IMR-90 (cell line): Measurements from ENCODE around the gene RFX6. TPM values are rescaled to one million over a fixed set of nuclear protein-coding genes. Genes with fewer than 3 reads are reported as not detected.

Source experiments
- ATAC-seq: fragments of 200-7000 bp; cut with Tn5 transposase; 2 replicates; pipeline ENCODE4 v1.9.1; 2020; ENCODE audit warnings: low read depth, mild to moderate bottlenecking, moderate library complexity
- BruUV-seq: library from RNA; stranded (reverse); fragments of 400-500 nt; replicated peaks from 2 replicates; lab custom pipeline; 2021; lab: Mats Ljungman, UMichigan
- CTCF ChIA-PET: fragments of 300-600 bp; formaldehyde crosslinking; extraction: SDS; loops from one replicate; lab custom pipeline; 2021; ENCODE audit warnings: antibody characterized with exemption; lab: Yijun Ruan, JAX
- POLR2A ChIA-PET: fragments of 300-600 bp; sonication (Branson Sonifier 250); formaldehyde crosslinking; loops from one replicate; lab custom pipeline; 2022; ENCODE audit warnings: antibody characterized with exemption; ENCODE audit not compliant: unreplicated experiment; lab: Charles Lee
- DNase-seq: peaks from one replicate; pipeline ENCODE4 v3.0.0; 2013
- H2AFZ ChIP-seq: replicated peaks from 2 replicates; pipeline ENCODE3; 2013; ENCODE audit warnings: low read length, mild to moderate bottlenecking; ENCODE audit not compliant: poor library complexity
- H2AK5ac ChIP-seq: 2 replicates; pipeline ENCODE4 v1.6.1; 2013; ENCODE audit warnings: low read depth, low read length, inconsistent platforms
- H2AK9ac ChIP-seq: replicated peaks from 2 replicates; pipeline ENCODE3; 2013; ENCODE audit warnings: mild to moderate bottlenecking, low read depth, low read length, moderate library complexity; ENCODE audit not compliant: poor library complexity
- H2BK120ac ChIP-seq: 2 replicates; pipeline ENCODE4 v1.6.1; 2013; ENCODE audit warnings: low read depth, low read length, inconsistent platforms
- H2BK15ac ChIP-seq: 3 replicates; pipeline ENCODE4 v1.6.1; 2013; ENCODE audit warnings: low read depth, low read length, inconsistent platforms
- H2BK20ac ChIP-seq: 2 replicates; pipeline ENCODE4 v1.6.1; 2013; ENCODE audit warnings: low read depth, mild to moderate bottlenecking, inconsistent platforms, low read length, moderate library complexity
- H2BK5ac ChIP-seq: 2 replicates; pipeline ENCODE4 v1.6.1; 2013; ENCODE audit warnings: mild to moderate bottlenecking, low read depth, low read length, inconsistent platforms; ENCODE audit not compliant: poor library complexity, severe bottlenecking
- H3K14ac ChIP-seq: replicated peaks from 2 replicates; pipeline ENCODE4 v1.6.1; 2013; ENCODE audit warnings: low read depth, low read length, inconsistent platforms
- H3K18ac ChIP-seq: 2 replicates; pipeline ENCODE4 v1.6.1; 2013; ENCODE audit warnings: low read depth, low read length, control low read depth
- H3K23ac ChIP-seq: 2 replicates; pipeline ENCODE4 v1.6.1; 2013; ENCODE audit warnings: low read depth, low read length, inconsistent platforms
- H3K27ac ChIP-seq: 2 replicates; pipeline ENCODE4 v1.5.1; 2013; ENCODE audit warnings: mild to moderate bottlenecking, control low read depth, low read length; ENCODE audit not compliant: insufficient read depth
- H3K27me3 ChIP-seq: 2 replicates; pipeline ENCODE4 v1.6.1; 2013; ENCODE audit warnings: low read length; ENCODE audit not compliant: control insufficient read depth, insufficient read depth
- H3K36me3 ChIP-seq: 2 replicates; pipeline ENCODE4 v1.6.1; 2013; ENCODE audit warnings: low read length, mixed read lengths; ENCODE audit not compliant: control insufficient read depth, insufficient read depth
- H3K4ac ChIP-seq: 2 replicates; pipeline ENCODE4 v1.6.1; 2013; ENCODE audit warnings: low read depth, low read length, inconsistent platforms
- H3K4me1 ChIP-seq: 2 replicates; pipeline ENCODE4 v1.6.1; 2013; ENCODE audit warnings: low read length, mixed read lengths; ENCODE audit not compliant: control insufficient read depth, insufficient read depth
- H3K4me2 ChIP-seq: 2 replicates; pipeline ENCODE4 v1.6.1; 2013; ENCODE audit warnings: low read depth, mild to moderate bottlenecking, control low read depth, low read length, moderate library complexity
- H3K4me3 ChIP-seq: 2 replicates; pipeline ENCODE4 v1.5.1; 2013; ENCODE audit warnings: low read depth, mild to moderate bottlenecking, control low read depth, low read length, moderate library complexity; ENCODE audit not compliant: insufficient read depth
- H3K56ac ChIP-seq: 2 replicates; pipeline ENCODE4 v1.6.1; 2013; ENCODE audit warnings: low read length, inconsistent platforms; ENCODE audit not compliant: insufficient read depth; ENCODE audit errors: extremely low read depth
- H3K79me1 ChIP-seq, 2 experiments: 2 replicates each; pipeline ENCODE4 v1.6.1; 2013; ENCODE audit warnings: low read length in 2 of 2, inconsistent platforms in 1 of 2, low read depth in 1 of 2
- H3K9ac ChIP-seq: 2 replicates; pipeline ENCODE4 v1.6.1; 2013; ENCODE audit warnings: low read depth, low read length, control low read depth
- H3K9me1 ChIP-seq: 2 replicates; pipeline ENCODE4 v1.6.1; 2013; ENCODE audit warnings: low read length, inconsistent platforms; ENCODE audit not compliant: insufficient read depth
- H3K9me3 ChIP-seq: 2 replicates; pipeline ENCODE4 v1.6.1; 2013; ENCODE audit warnings: low read length; ENCODE audit not compliant: control insufficient read depth, insufficient read depth
- H4K20me1 ChIP-seq: 2 replicates; pipeline ENCODE4 v1.6.1; 2013; ENCODE audit warnings: low read length, inconsistent platforms; ENCODE audit not compliant: insufficient read depth
- H4K5ac ChIP-seq: 2 replicates; pipeline ENCODE4 v1.6.1; 2013; ENCODE audit warnings: mild to moderate bottlenecking, low read depth, low read length, control low read depth
- H4K8ac ChIP-seq, 2 experiments: 2 replicates each; pipeline ENCODE4 v1.6.1; 2013; ENCODE audit warnings: low read depth in 2 of 2, low read length in 2 of 2, control low read depth in 1 of 2, inconsistent platforms in 1 of 2
- H4K91ac ChIP-seq: 2 replicates; pipeline ENCODE4 v1.6.1; 2013; ENCODE audit warnings: low read depth, low read length, inconsistent platforms; ENCODE audit not compliant: insufficient read depth
- BHLHE40 ChIP-seq: fragments of 150-350 bp; IDR thresholded peaks from 2 replicates; pipeline ENCODE4 v1.6.1; 2016; ENCODE audit warnings: mild to moderate bottlenecking, low read depth, low read length
- CEBPB ChIP-seq: IDR thresholded peaks from 2 replicates; pipeline ENCODE4 v1.6.1; 2012; ENCODE audit warnings: low read depth, low read length, improper control_type of control experiment
- CHD1 ChIP-seq: IDR thresholded peaks from 2 replicates; pipeline ENCODE4 v1.6.1; 2012; ENCODE audit warnings: low read depth, low read length, improper control_type of control experiment
- CTCF ChIP-seq: conservative IDR thresholded peaks from 2 replicates; pipeline ENCODE4 v1.5.1; 2012; ENCODE audit warnings: mild to moderate bottlenecking, low read depth, low read length, improper control_type of control experiment
- ELK1 ChIP-seq: fragments of 150-350 bp; IDR thresholded peaks from 2 replicates; pipeline ENCODE4 v1.6.1; 2016; ENCODE audit warnings: low read depth, mild to moderate bottlenecking, low read length, moderate library complexity, borderline replicate concordance
- FOS ChIP-seq: fragments of 150-350 bp; IDR thresholded peaks from 2 replicates; pipeline ENCODE4 v1.6.1; 2016; ENCODE audit warnings: low read depth, low read length
- MAFK ChIP-seq: IDR thresholded peaks from 2 replicates; pipeline ENCODE4 v1.6.1; 2012; ENCODE audit warnings: low read depth, low read length, improper control_type of control experiment
- MAZ ChIP-seq: IDR thresholded peaks from 2 replicates; pipeline ENCODE4 v1.6.1; 2012; ENCODE audit warnings: low read depth, mild to moderate bottlenecking, low read length, improper control_type of control experiment, moderate library complexity, borderline replicate concordance
- MXI1 ChIP-seq: IDR thresholded peaks from 2 replicates; pipeline ENCODE4 v1.6.1; 2012; ENCODE audit warnings: low read depth, mild to moderate bottlenecking, low read length, moderate library complexity, borderline replicate concordance
- NFE2L2 ChIP-seq: fragments of 150-350 bp; IDR thresholded peaks from 2 replicates; pipeline ENCODE4 v1.6.1; 2016; ENCODE audit warnings: low read depth, mild to moderate bottlenecking, low read length
- POLR2A ChIP-seq: IDR thresholded peaks from 2 replicates; pipeline ENCODE4 v1.6.1; 2012; ENCODE audit warnings: mild to moderate bottlenecking, low read depth, low read length
- RAD21 ChIP-seq: IDR thresholded peaks from 2 replicates; pipeline ENCODE4 v1.6.1; 2012; ENCODE audit warnings: low read length, improper control_type of control experiment
- RCOR1 ChIP-seq: IDR thresholded peaks from 2 replicates; pipeline ENCODE4 v1.6.1; 2012; ENCODE audit warnings: mild to moderate bottlenecking, low read length, improper control_type of control experiment; ENCODE audit not compliant: insufficient replicate concordance
- RFX5 ChIP-seq: IDR thresholded peaks from 2 replicates; pipeline ENCODE4 v1.8.0; 2012; ENCODE audit warnings: low read depth, mild to moderate bottlenecking, low read length, moderate library complexity
- SMC3 ChIP-seq: fragments of 150-350 bp; IDR thresholded peaks from 2 replicates; pipeline ENCODE4 v1.6.1; 2016; ENCODE audit warnings: low read depth, mild to moderate bottlenecking, antibody characterized with exemption, low read length, moderate library complexity
- WGBS, 2 experiments: methylation state at CpG; one replicate each; pipeline versions ENCODE4 v1.1.5 to v1.1.7; 2013; ENCODE audit warnings: missing lambda C conversion rate in 2 of 2; ENCODE audit not compliant: insufficient read length in 1 of 2; ENCODE audit errors: extremely low coverage in 2 of 2; 5-methylcytosine and 5-hydroxymethylcytosine counted together
- dilution Hi-C: fragments of 300-500 bp; cut with HindIII; formaldehyde crosslinking; loops from one replicate; pipeline ENCODE4 v1.14.3; 2018; ENCODE audit warnings: low sequenced_read_pairs; ENCODE audit not compliant: unreplicated experiment
- in situ Hi-C: fragments of 300-500 bp; cut with MboI; formaldehyde crosslinking; loops from 3 replicates; pipeline ENCODE4 v1.14.3; 2019; ENCODE audit warnings: low sequenced_read_pairs, inconsistent platforms, mixed read lengths
- intact Hi-C: fragments of 100-400 bp; cut with micrococcal nuclease; formaldehyde crosslinking; loops from 2 replicates; pipeline ENCODE4 v1.10.0; 2022
- polyA plus RNA-seq, 3 experiments: library from polyadenylated mRNA; depleted of rRNA; stranded (reverse); fragments of >200 nt; gene quantifications; 2 replicates each; pipeline ENCODE4 v1.2.3, GENCODE V29; 2012; ENCODE audit warnings: low replicate concordance in 1 of 3
- total RNA-seq: library from RNA; depleted of rRNA; stranded (reverse); fragments of >200 nt; gene quantifications from 2 replicates; pipeline ENCODE4 v1.2.3, GENCODE V29; 2012
- TF ChIP-seq, protein P1 (sequence below): fragments of 150-350 bp; IDR thresholded peaks from 2 replicates; pipeline ENCODE4 v1.6.1; 2017; ENCODE audit warnings: mild to moderate bottlenecking, antibody characterized with exemption, low read length, low read depth

The RFX6 gene
- total and polyA plus RNA-seq, 2 of the 4 experiments (the other 2 are of a cell fraction), result not detected

GRCh38 chr6:116954938-116955337, 77.9 kb downstream of the RFX6 start:
- dilution Hi-C loops, result no loop called here
- in situ Hi-C loops, result no loop called here

More at GRCh38 chr6:116954938-116955337, 77.9 kb downstream of the RFX6 start:
- intact Hi-C loops, result no loop called here
- no peak overlapping the region for H4K5ac ChIP-seq
- H4K20me1 ChIP-seq, result no peaks in the 10 kb centered on the region
- no peak overlapping the region for H3K56ac ChIP-seq
- H3K9ac ChIP-seq, result no peak overlapping the region
- ATAC-seq (no peak), DNase-seq (no peak)
- H3K4ac ChIP-seq, result no peak overlapping the region
- no peak overlapping the region for H2BK5ac ChIP-seq
- no peak overlapping the region for H2AK9ac ChIP-seq
- H3K23ac ChIP-seq, result no peak overlapping the region
- ChIA-PET POLR2A (no interaction called here), CTCF (no interaction called here)
- no peak overlapping the region for H2AK5ac ChIP-seq
- no peak overlapping the region for H2AFZ ChIP-seq
- H3K4me3 ChIP-seq, result no peak overlapping the region
- H4K91ac ChIP-seq, result no peak overlapping the region
- no peak overlapping the region for H3K4me2 ChIP-seq
- no peaks in the 10 kb centered on the region for H3K4me1 ChIP-seq
- H2BK120ac ChIP-seq, result no peak overlapping the region
- no peaks in the 10 kb centered on the region for H3K9me1 ChIP-seq
- no peak overlapping the region for H2BK20ac ChIP-seq
- no peak overlapping the region for H2BK15ac ChIP-seq
- H3K18ac ChIP-seq, result no peak overlapping the region
- no peak overlapping the region for H4K8ac ChIP-seq
- no peaks in the 10 kb centered on the region for H3K27me3 ChIP-seq
- H3K36me3 ChIP-seq, result no peaks in the 10 kb centered on the region
- no peak overlapping the region for H3K27ac ChIP-seq
- no peaks in the 10 kb centered on the region for H3K79me1 ChIP-seq
- TF ChIP-seq BHLHE40, result no peak
- TF ChIP-seq ELK1, result no peak
- TF ChIP-seq CEBPB, result no peak
- TF ChIP-seq RAD21, result no peak
- no peak for TF ChIP-seq POLR2A
- TF ChIP-seq, protein P1, sequence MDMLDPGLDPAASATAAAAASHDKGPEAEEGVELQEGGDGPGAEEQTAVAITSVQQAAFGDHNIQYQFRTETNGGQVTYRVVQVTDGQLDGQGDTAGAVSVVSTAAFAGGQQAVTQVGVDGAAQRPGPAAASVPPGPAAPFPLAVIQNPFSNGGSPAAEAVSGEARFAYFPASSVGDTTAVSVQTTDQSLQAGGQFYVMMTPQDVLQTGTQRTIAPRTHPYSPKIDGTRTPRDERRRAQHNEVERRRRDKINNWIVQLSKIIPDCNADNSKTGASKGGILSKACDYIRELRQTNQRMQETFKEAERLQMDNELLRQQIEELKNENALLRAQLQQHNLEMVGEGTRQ, result no peak
- TF ChIP-seq MXI1, result no peak
- no peak for TF ChIP-seq FOS
- no peak for TF ChIP-seq CTCF
- TF ChIP-seq RFX5, result no peak
- no peak for TF ChIP-seq SMC3
- no peak for TF ChIP-seq MAFK
- TF ChIP-seq CHD1, result no peak
- no peak for TF ChIP-seq RCOR1
- TF ChIP-seq MAZ, result no peak
- TF ChIP-seq NFE2L2, result no peak
- no TSS peak for BruUV-seq
- no peaks in the 10 kb centered on the region for H3K9me3 ChIP-seq
- H3K14ac ChIP-seq, result no peak overlapping the region
- no CpG with 5 or more reads among the region's 7 CpGs for WGBS, 2 experiments
